Measurements from ENCODE around the gene OR2T29.
"Not testable (repeated sequence)": the region's sequence is repeated elsewhere in the genome, so short reads cannot be mapped to it uniquely, and the experiment has no call there.

DNA sequence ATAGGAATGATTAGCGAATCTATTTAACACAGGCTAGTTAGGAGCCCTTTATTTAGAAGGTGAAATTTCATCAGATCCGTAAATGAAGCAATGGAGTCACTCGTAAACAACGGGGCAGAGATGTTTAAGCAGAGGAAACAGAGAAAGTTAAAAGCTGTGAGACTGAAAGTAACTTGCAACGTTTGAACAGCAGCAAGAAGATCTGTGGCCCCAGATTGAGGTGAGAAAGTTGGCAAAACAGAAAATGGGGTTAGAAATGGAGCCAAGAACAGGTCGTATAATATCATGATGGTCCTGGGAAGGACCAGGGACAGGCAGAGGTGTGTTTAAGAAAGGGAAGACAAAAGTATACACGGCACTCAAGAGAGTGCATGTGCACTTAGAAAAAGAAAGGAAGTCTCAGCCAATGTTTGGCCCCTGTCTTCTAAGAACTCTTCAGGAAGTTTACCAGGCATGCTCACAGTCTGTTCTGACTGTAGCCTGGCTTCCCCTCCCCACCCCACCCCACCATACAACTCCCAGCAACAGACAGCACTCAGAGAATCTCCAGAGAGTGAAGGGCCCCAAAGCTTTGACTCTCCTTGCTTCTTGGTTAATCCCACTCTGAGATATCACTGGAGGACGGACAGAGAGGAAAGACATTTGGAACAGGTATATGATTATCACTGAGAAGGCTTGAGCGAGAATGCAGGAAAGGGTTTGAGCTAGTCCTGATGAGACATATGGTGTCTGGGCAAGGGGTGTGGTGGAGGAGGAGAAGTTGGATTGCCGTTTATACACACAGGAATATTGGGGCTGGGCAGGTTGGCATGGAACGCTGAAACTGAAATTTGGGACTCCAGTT lies 3.2 kb upstream of the OR2T29 start:
- not testable (repeated sequence) for TF ChIP-seq POLR2A (IDR thresholded peaks at IDR 0.05); POLR2AphosphoS5 (IDR thresholded peaks at IDR 0.05; ENCODE audit: insufficient read depth in 1 of 2, low read depth in 1 of 2)
- TF ChIP-seq, protein P1, sequence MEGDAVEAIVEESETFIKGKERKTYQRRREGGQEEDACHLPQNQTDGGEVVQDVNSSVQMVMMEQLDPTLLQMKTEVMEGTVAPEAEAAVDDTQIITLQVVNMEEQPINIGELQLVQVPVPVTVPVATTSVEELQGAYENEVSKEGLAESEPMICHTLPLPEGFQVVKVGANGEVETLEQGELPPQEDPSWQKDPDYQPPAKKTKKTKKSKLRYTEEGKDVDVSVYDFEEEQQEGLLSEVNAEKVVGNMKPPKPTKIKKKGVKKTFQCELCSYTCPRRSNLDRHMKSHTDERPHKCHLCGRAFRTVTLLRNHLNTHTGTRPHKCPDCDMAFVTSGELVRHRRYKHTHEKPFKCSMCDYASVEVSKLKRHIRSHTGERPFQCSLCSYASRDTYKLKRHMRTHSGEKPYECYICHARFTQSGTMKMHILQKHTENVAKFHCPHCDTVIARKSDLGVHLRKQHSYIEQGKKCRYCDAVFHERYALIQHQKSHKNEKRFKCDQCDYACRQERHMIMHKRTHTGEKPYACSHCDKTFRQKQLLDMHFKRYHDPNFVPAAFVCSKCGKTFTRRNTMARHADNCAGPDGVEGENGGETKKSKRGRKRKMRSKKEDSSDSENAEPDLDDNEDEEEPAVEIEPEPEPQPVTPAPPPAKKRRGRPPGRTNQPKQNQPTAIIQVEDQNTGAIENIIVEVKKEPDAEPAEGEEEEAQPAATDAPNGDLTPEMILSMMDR (IDR thresholded peaks at IDR 0.05) = not testable (repeated sequence)
